Inflammatory macrophage (primary cell): ENCODE measurements around the gene DNAL4.

Experiments
- DNase-seq, 2 donors: peaks; one replicate each; pipeline ENCODE4 v3.0.0-alpha.2; 2020 to 2022

DNAL4 gene

GRCh38 chr22:38738475-38739070, 55.4 kb downstream of the DNAL4 start:
- no peak for DNase-seq

GRCh38 chr22:38737302-38738060, 56.5 kb downstream of the DNAL4 start:
- no peak for DNase-seq

DNA sequence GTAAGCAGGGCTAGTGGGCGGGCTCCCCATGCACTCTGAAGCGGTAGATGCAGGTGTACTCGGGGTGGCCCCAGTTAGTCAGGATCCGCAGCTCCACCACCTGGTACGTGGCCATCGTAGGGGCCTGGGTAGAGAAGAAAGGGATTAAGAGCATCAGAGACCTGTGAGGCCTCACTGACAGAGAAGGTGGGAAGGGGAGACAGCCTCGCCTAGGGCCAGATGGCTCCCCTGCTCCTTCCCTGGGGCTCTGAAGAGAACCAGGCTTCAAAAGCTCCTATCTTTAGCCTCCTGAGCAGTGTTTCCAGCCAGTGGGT, 57.7 kb downstream of the DNAL4 start:
- no peak for DNase-seq

DNA sequence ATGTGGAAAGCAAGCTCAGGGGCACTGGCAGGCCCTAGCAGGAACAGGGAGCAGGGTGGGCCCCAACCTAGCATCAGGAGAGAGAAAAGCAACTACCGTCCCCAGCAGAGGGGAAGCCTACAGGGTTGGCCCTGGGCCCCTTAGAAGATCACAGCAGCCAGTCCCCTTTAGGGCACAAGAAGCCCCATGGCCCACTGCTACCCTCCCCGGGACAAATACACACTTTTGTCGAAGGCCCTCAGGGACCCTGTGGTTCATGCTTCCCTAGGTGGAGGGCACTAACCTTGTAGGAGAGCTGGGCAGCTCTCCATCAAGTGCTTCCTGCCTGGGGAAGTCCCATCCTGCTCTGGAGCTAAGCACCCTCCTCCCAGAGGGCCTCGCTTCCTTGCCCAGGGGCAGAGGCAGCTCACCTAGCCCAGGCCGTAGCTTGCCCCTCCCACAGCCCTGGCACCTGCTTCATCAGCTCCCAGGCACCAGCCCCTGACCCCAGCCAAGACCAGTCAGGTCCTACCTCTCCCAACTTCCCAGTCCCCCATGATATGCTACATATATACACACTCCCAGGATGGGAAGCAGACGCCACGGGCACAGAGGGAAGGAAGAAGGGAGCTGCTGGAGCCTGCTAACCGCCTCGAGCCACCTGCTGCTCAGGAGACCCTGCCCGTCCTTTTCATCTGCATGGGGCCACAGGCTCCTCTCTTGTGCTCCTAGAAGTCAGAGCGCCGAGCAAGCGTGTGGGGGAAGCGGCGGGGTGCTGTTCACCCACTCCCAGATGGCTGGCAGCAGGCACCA, 58.3 kb downstream of the DNAL4 start:
- no peak for DNase-seq

GRCh38 chr22:38735126-38735464, 58.8 kb downstream of the DNAL4 start:
- no peak for DNase-seq

GRCh38 chr22:38734421-38735100, 59.4 kb downstream of the DNAL4 start:
- no peak for DNase-seq

DNA sequence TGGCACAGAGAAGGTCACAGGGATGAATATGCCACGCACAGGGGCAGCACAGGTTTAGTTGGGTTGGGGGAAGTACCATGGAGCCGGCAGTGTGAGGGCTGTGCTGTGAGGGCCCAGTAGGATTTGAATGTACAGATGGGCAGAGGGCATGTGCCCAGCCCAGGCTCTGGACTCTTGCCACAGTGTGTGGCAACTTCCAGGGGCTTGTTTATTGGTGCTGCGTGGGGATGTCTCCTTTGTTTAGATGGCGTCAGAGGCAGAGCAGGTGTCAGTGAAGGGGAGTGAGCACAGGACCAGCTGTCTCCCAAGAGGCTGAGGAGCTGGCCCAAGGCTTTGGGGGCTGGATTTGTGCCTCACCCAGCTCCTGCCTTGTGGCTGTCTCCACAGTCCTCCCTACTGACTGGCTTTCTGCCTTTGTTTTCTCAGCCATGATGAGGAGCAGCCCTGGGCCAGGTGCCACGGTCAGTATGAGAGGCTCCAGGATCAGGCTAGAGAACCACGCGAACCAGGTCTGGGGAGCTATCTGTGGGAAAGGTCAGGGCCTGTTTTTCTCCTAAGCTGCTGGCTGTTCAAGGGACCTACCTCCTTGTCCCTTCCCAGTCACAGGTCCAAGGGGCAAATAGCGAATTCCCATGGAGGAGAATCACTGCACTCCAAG, 60.1 kb downstream of the DNAL4 start:
- DNase-seq: no peak

GRCh38 chr22:38733329-38733723, 60.6 kb downstream of the DNAL4 start:
- DNase-seq: peak; percentile 24 to 45

DNA sequence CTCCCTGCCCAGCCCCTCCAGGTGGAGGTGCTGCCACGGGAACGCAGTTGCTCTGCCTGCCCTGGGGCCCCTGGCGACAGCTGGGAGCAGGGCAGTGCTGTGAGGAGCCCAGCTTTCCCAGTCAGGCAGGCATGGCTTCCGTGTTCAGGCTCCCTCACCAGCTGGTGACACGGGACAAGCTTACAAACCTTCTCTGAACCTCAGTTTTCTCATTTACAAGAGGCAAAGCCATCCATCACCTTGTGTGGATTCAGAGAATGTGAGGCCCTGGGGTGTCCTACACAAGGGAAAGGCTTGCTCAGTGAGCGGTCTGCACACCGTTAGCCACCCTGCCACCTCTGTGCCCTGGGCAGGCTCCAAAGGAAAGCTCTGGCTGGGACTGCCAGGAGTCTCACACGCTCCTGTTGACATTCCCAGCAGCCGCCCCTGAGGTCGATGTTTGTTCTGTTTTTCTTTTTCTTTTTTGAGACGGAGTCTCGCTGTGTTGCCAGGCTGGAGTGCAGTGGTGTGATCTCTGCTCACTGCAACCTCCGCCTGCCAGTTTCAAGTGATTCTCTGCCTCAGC, 61.6 kb downstream of the DNAL4 start:
- no peak for DNase-seq

- no peak for DNase-seq
These were observed 62.2 kb downstream of the DNAL4 start for GRCh38 chr22:38731703-38732161.

- DNase-seq: no peak
These were observed 63.5 kb downstream of the DNAL4 start for GRCh38 chr22:38730411-38730871.

- DNase-seq: no peak
These were observed 64.0 kb downstream of the DNAL4 start for GRCh38 chr22:38729946-38730345.

- DNase-seq: no peak
These were observed 64.8 kb downstream of the DNAL4 start for GRCh38 chr22:38728871-38729796.
